Panc1 (cell line): ENCODE results near the gene NSUN6.

Source experiments
- CTCF ChIP-seq: fragments of 450-650 bp; IDR thresholded peaks from 2 replicates; pipeline ENCODE4 v1.5.1; 2017; ENCODE audit warnings: mild to moderate bottlenecking
- POLR2AphosphoS5 ChIP-seq: IDR thresholded peaks from 2 replicates; pipeline ENCODE4 v1.6.1; 2012; ENCODE audit warnings: mild to moderate bottlenecking, low read depth, low read length, moderate library complexity
- REST ChIP-seq, 2 experiments: IDR thresholded peaks; 2 replicates each; pipeline ENCODE4 v1.6.1; 2011 to 2012; ENCODE audit warnings: low read depth in 2 of 2, control low read depth in 1 of 2, low read length in 1 of 2, mild to moderate bottlenecking in 1 of 2, moderate library complexity in 1 of 2; ENCODE audit not compliant: insufficient read depth in 1 of 2
- TCF7L2 ChIP-seq: IDR thresholded peaks from 2 replicates; pipeline ENCODE4 v1.6.1; 2011; ENCODE audit warnings: mild to moderate bottlenecking, low read depth, low read length, inconsistent platforms

DNA sequence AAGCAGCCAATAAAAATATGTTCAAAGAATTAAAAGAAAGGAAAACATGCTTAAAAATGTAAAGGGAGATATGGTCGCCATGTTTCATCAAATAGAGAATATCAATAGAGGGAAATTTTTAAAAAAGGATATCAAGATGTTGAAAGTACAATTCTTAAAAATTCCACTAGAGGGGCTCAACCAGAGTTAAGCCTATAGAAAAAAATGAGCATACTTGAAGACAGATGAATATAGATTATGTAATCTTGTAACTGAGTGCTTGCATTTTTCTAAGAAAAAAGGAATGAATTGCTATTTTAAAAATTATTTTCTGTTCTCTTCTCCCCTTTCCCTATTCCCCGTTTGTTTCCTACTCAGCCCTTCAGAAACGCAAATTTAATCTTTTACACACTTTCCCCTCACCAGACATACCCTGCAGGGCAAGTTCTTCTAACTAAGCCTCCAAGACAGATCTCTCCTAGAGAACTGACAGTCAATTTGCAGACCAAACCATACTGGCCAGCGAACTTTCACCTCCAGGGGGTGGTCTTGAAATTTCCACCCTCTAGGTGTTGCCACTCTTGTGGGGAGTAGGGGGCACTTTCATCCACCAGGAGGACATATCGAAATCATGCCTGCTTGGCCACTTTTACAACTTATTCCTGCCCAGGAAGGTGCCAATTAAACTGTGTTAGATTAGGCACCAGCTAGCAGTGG, 67.7 kb downstream of the NSUN6 start:
- TF ChIP-seq CTCF (no peak), TCF7L2 (no peak), POLR2AphosphoS5 (no peak), REST (IDR thresholded peaks at IDR 0.05; ENCODE audit: insufficient read depth in 1 of 2, low read depth in 2 of 2, low read length in 1 of 2) (no peak)
